ENCODE results near the gene TRAPPC6A.

The TRAPPC6A gene

GRCh38 chr19:45164577-45165335 is 13.3 kb downstream of the TRAPPC6A start:
- intact Hi-C loops (cut with DNase I), result no loop called here
- DNase-seq, result no peak

GRCh38 chr19:45163751-45164460 is 14.1 kb downstream of the TRAPPC6A start:
- no peak for DNase-seq
- intact Hi-C loops (cut with DNase I), result no loop called here

- DNase-seq, result no peak
- intact Hi-C loops (cut with DNase I), result no loop called here
Measured at GRCh38 chr19:45163156-45163555, 14.9 kb downstream of the TRAPPC6A start.

- DNase-seq, result no peak
- intact Hi-C loops (cut with DNase I), result no loop called here
Measured at GRCh38 chr19:45162608-45163143, 15.4 kb downstream of the TRAPPC6A start.

GRCh38 chr19:45161738-45162607 is 16.1 kb downstream of the TRAPPC6A start:
- DNase-seq, result peak in 1 of 10 donors; percentile 23
- intact Hi-C loops (cut with DNase I), result no loop called here

- DNase-seq, result no peak
- intact Hi-C loops (cut with DNase I), result no loop called here
Measured at GRCh38 chr19:45160870-45161737, 16.9 kb downstream of the TRAPPC6A start, which contains the start of gene NKPD1. Gene NKPD1 (minus strand): TSS chr19:45160982. CDS start chr19:45160150, 832 bp downstream.

GRCh38 chr19:45159971-45160324 is 18.1 kb downstream of the TRAPPC6A start:
- no peak for DNase-seq
- intact Hi-C loops (cut with DNase I), result no loop called here

GRCh38 chr19:45159210-45159970 is 18.6 kb downstream of the TRAPPC6A start:
- intact Hi-C loops (cut with DNase I), result no loop called here

GRCh38 chr19:45158503-45159209 is 19.4 kb downstream of the TRAPPC6A start:
- intact Hi-C loops (cut with DNase I), result no loop called here
- no peak for DNase-seq

More at GRCh38 chr19:45159210-45159970, 18.6 kb downstream of the TRAPPC6A start:
- DNase-seq, result no peak

GRCh38 chr19:45156751-45157150 is 21.3 kb downstream of the TRAPPC6A start:
- no peak for DNase-seq
- intact Hi-C loops (cut with DNase I), result no loop called here

- DNase-seq, result no peak
- intact Hi-C loops (cut with DNase I), result no loop called here
Measured at GRCh38 chr19:45156011-45156630, 21.9 kb downstream of the TRAPPC6A start.

GRCh38 chr19:45154064-45154827 is 23.8 kb downstream of the TRAPPC6A start:
- intact Hi-C loops (cut with DNase I), result no loop called here
- DNase-seq, result no peak

GRCh38 chr19:45153339-45154063 is 24.5 kb downstream of the TRAPPC6A start:
- DNase-seq, result peak; percentile 40 to 94 (median 60)
- intact Hi-C loops (cut with DNase I), result no loop called here

- intact Hi-C loops (cut with DNase I), result no loop called here
- peak in 8 of 10 donors; percentile 24 to 93 (median 42) for DNase-seq
Measured at GRCh38 chr19:45152504-45153338, 25.3 kb downstream of the TRAPPC6A start.

- no peak for DNase-seq
- intact Hi-C loops (cut with DNase I), result no loop called here
Measured at GRCh38 chr19:45151821-45152503, 26.1 kb downstream of the TRAPPC6A start.
